ENCODE results near the gene KDM4B. TPM values are rescaled to one million over a fixed set of nuclear protein-coding genes. Genes with fewer than 3 reads are reported as not detected.

KDM4B gene
- total and polyA plus RNA-seq, 2 of the 8 experiments (the other 6 are each of a cell fraction or from before 2014, with no cell fraction given), result 12.0 to 31.9 TPM

DNA sequence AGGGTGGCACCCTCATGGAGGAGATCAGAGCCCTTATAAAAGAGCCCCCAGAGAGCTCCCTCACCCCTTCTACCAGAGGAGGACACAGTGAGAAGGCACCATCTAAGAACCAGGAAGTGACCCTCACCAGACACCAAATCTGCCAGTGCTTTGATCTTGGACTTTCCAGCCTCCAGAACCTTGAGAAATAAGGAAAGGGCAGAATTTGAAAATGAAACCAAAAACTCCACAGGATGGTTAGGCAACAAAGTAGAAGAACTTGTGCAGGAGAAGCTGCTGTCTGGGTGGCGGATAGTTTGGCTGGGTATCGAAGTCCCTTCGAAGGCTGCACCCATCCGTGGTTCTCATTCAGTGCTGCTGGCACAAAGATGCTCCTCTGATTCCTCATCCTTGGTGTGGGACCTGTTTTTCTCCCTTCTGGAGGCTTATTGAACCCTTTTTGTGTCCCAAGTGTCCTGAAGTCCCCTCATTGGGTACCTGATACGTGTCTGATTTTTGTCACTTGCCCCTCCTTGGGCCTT, 130.8 kb downstream of the KDM4B start:
- POLR2A ChIA-PET (ENCODE audit: partially characterized antibody), result no interaction called here
- no peak for TF ChIP-seq RXRA (IDR thresholded peaks at IDR 0.05; ENCODE audit: insufficient read depth, low read depth, low read length)
- no peak for TF ChIP-seq POU5F1 (IDR thresholded peaks at IDR 0.05; ENCODE audit: low read depth, low read length)
- no peak for TF ChIP-seq SP1 (IDR thresholded peaks at IDR 0.05; ENCODE audit: low read depth, low read length)
- TF ChIP-seq, protein P1, sequence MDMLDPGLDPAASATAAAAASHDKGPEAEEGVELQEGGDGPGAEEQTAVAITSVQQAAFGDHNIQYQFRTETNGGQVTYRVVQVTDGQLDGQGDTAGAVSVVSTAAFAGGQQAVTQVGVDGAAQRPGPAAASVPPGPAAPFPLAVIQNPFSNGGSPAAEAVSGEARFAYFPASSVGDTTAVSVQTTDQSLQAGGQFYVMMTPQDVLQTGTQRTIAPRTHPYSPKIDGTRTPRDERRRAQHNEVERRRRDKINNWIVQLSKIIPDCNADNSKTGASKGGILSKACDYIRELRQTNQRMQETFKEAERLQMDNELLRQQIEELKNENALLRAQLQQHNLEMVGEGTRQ (IDR thresholded peaks at IDR 0.05; ENCODE audit: low read length), result no peak
- TF ChIP-seq, protein P2, sequence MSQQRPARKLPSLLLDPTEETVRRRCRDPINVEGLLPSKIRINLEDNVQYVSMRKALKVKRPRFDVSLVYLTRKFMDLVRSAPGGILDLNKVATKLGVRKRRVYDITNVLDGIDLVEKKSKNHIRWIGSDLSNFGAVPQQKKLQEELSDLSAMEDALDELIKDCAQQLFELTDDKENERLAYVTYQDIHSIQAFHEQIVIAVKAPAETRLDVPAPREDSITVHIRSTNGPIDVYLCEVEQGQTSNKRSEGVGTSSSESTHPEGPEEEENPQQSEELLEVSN (IDR thresholded peaks at IDR 0.05), result no peak
- TF ChIP-seq EZH2 (IDR thresholded peaks at IDR 0.05; ENCODE audit: low read depth, low read length, severe bottlenecking), result no peak
- no peak for TF ChIP-seq SIRT6 (IDR thresholded peaks at IDR 0.05; ENCODE audit: low read length)
- no peak for TF ChIP-seq ZNF274 (IDR thresholded peaks at IDR 0.05; ENCODE audit: borderline replicate concordance, extremely low read depth, low read length)
- TF ChIP-seq POLR2A (IDR thresholded peaks at IDR 0.05; ENCODE audit: control extremely low read depth in 1 of 2, low read depth in 2 of 2, low read length in 2 of 2), result no peak
- TF ChIP-seq CBX5 (IDR thresholded peaks at IDR 0.05; ENCODE audit: low read depth, low read length), result no peak
- TF ChIP-seq GABPA (IDR thresholded peaks at IDR 0.05; ENCODE audit: borderline replicate concordance, insufficient read depth, low read length), result no peak
- TF ChIP-seq SIX5 (IDR thresholded peaks at IDR 0.05; ENCODE audit: low read depth, low read length), result no peak
- TF ChIP-seq CEBPB (IDR thresholded peaks at IDR 0.05; ENCODE audit: low read depth, low read length), result no peak
- no peak for TF ChIP-seq JUND (IDR thresholded peaks at IDR 0.05; ENCODE audit: low read length)

More for the DNA sequence above, 130.8 kb downstream of the KDM4B start:
- H4K5ac ChIP-seq (ENCODE audit: insufficient read length, low read depth, low read length), result no peak overlapping the region
- H3K36me3 ChIP-seq (ENCODE audit: control insufficient read depth in 2 of 4, insufficient read depth in 4 of 4, low read length in 3 of 4), result peaks cover 0 to 8% (median 0%) of the 10 kb centered on the region in 4 experiments; a peak in 2 of 8 replicates
- H3K56ac ChIP-seq (replicated peaks; ENCODE audit: insufficient read length, low read depth, low read length), result no peak overlapping the region
- H4K20me1 ChIP-seq (replicated peaks in 1 of 2; ENCODE audit: control insufficient read depth in 1 of 2, insufficient read depth in 2 of 2, low read length in 2 of 2), result no peaks in the 10 kb centered on the region
- no peaks in the 10 kb centered on the region for H3K23me2 ChIP-seq (ENCODE audit: low read depth, low read length)
- H2BK120ac ChIP-seq (replicated peaks; ENCODE audit: low read depth, low read length), result no peak overlapping the region
- no peak overlapping the region for H3K18ac ChIP-seq (ENCODE audit: extremely low read depth, low read length)
- no peak overlapping the region for H2BK20ac ChIP-seq (ENCODE audit: low read length)
- no peak overlapping the region for H2AFZ ChIP-seq (ENCODE audit: low read length)
- H4K91ac ChIP-seq (replicated peaks; ENCODE audit: insufficient read length, low read length), result no peak overlapping the region
- no peak overlapping the region for H3K9ac ChIP-seq (replicated peaks in 1 of 4; ENCODE audit: extremely low read depth in 1 of 4, low read depth in 3 of 4, low read length in 3 of 4)
- H3K79me2 ChIP-seq (ENCODE audit: control insufficient read depth in 1 of 2, insufficient read depth in 2 of 2, low read length in 2 of 2), result no peaks in the 10 kb centered on the region
- CTCF ChIA-PET (ENCODE audit: partially characterized antibody), result interaction anchor here (1.1 to 1.6 kb wide), 4 partner anchors 8 to 39 kb away, joined by 3 to 5 read pairs (median 3); no protein-coding TSS in a partner anchor
- WGBS, 2 experiments (ENCODE audit: extremely low coverage in 1 of 2, insufficient coverage in 1 of 2, insufficient read length in 1 of 2, insufficient replicate concordance in 2 of 2, low coverage in 1 of 2, low lambda C conversion rate in 2 of 2, missing lambda C conversion rate in 1 of 2), result 90% methylated on average over 5 of the region's 5 CpGs; no CpG with 5 or more reads in 1 of the 2 experiments
- peaks cover 14 to 16% of the 10 kb centered on the region in 2 experiments for H3K9me3 ChIP-seq (ENCODE audit: insufficient read depth in 2 of 2, low read depth in 1 of 2, low read length in 1 of 2)
- no peak overlapping the region for H3K23ac ChIP-seq (ENCODE audit: insufficient read length)
- no peaks in the 10 kb centered on the region for H3K79me1 ChIP-seq (ENCODE audit: low read depth, low read length)
- H3K14ac ChIP-seq (ENCODE audit: insufficient read length), result no peak overlapping the region
- H3K27ac ChIP-seq (ENCODE audit: low read depth, low read length), result no peak overlapping the region
- no peak overlapping the region for H4K8ac ChIP-seq (ENCODE audit: extremely low read depth, insufficient read depth, low read length)
- FAIRE-seq (no peak), DNase-seq (ENCODE audit: low read depth in 1 of 2, low spot score in 2 of 2) (no peak)
- H3K4me1 ChIP-seq (replicated peaks in 1 of 4; ENCODE audit: control insufficient read depth in 3 of 4, insufficient read depth in 4 of 4, low read length in 3 of 4), result no peaks in the 10 kb centered on the region
- H3K4me2 ChIP-seq (ENCODE audit: insufficient read depth in 1 of 2, low read depth in 2 of 2, low read length in 2 of 2), result no peak overlapping the region
- no peak overlapping the region for H2BK12ac ChIP-seq (ENCODE audit: low read depth, low read length)
- no peak overlapping the region for H2AK5ac ChIP-seq (ENCODE audit: low read depth, low read length)
- H2BK15ac ChIP-seq (ENCODE audit: low read length), result no peak overlapping the region
- H3K4ac ChIP-seq (replicated peaks; ENCODE audit: insufficient read length, low read depth, low read length), result no peak overlapping the region
- no peaks in the 10 kb centered on the region for H3K27me3 ChIP-seq (replicated peaks in 1 of 4; ENCODE audit: control insufficient read depth in 3 of 4, extremely low read depth in 1 of 4, insufficient read depth in 3 of 4, low read length in 3 of 4)
- no peak overlapping the region for H3K4me3 ChIP-seq (ENCODE audit: extremely low read depth in 1 of 4, insufficient read depth in 2 of 4, low read depth in 3 of 4, low read length in 4 of 4)
- no peak overlapping the region for H2BK5ac ChIP-seq (ENCODE audit: low read depth, low read length)
